Naive thymus-derived CD8-positive, alpha-beta T cell (primary cell): ENCODE data around the gene LRPAP1. TPM values are rescaled to one million over a fixed set of nuclear protein-coding genes. Genes with fewer than 3 reads are reported as not detected.

ENCODE experiments used
- ATAC-seq, 2 donors: fragments of 150-1000 bp; cut with Tn5 transposase in 1 of 2; sonication (Bioruptor Pico), chemical (Tn5 transposase) in 1 of 2; 1 replicate in 1 of 2; 2 replicates in 1 of 2; pipeline ENCODE4 v1.10.0; 2021; ENCODE audit warnings: mild to moderate bottlenecking in 2 of 2, moderate library complexity in 2 of 2
- POLR2A ChIA-PET: fragments of 350-600 bp; sonication (Branson Sonifier 250); formaldehyde crosslinking; loops from one replicate; lab custom pipeline; 2021; ENCODE audit warnings: antibody characterized with exemption; lab: Charles Lee
- DNase-seq, 10 donors: peaks; one replicate each; pipeline versions ENCODE4 v3.0.0 to v3.0.0-alpha.2; 2020 to 2022
- H3K27ac Mint-ChIP-seq, 10 donors: one replicate each; pipeline ENCODE4 v1.8.0; 2020 to 2022; ENCODE audit warnings: mild to moderate bottlenecking in 10 of 10, mixed read lengths in 10 of 10, moderate library complexity in 4 of 10, inconsistent platforms in 1 of 10
- H3K27me3 Mint-ChIP-seq, 5 donors: one replicate each; pipeline ENCODE4 v1.8.0; 2021 to 2022; ENCODE audit warnings: mixed read lengths in 5 of 5
- H3K36me3 Mint-ChIP-seq, 3 donors: one replicate each; pipeline ENCODE4 v1.8.0; 2020 to 2022; ENCODE audit warnings: mixed read lengths in 3 of 3, mild to moderate bottlenecking in 2 of 3, inconsistent platforms in 1 of 3
- H3K4me1 Mint-ChIP-seq, 4 donors: one replicate each; pipeline ENCODE4 v1.8.0; 2021 to 2022; ENCODE audit warnings: mixed read lengths in 4 of 4
- H3K4me3 Mint-ChIP-seq, 10 donors: one replicate each; pipeline ENCODE4 v1.8.0; 2020 to 2022; ENCODE audit warnings: mild to moderate bottlenecking in 10 of 10, mixed read lengths in 10 of 10, moderate library complexity in 6 of 10, inconsistent platforms in 1 of 10
- H3K9me3 Mint-ChIP-seq, 9 donors: one replicate each; pipeline ENCODE4 v1.8.0; 2020 to 2022; ENCODE audit warnings: mixed read lengths in 9 of 9, mild to moderate bottlenecking in 3 of 9, inconsistent platforms in 1 of 9, moderate library complexity in 1 of 9
- polyA plus RNA-seq, 3 donors: library from polyadenylated mRNA; unstranded; fragments of 300-500 nt; fragmentation: Illumina TruSeq; gene quantifications; one replicate each; pipeline ENCODE4 v1.2.3, GENCODE V29; 2021
- total RNA-seq, 8 experiments: library from RNA in 2 of 8; stranded (reverse) in 2 of 8; gene quantifications; one replicate each; pipeline ENCODE4 v1.2.3 and lab custom pipeline; 2021 to 2026

The LRPAP1 gene
- total and polyA plus RNA-seq, 5 experiments from 2014 or later = 82.0 to 126 (median 113) TPM

DNA sequence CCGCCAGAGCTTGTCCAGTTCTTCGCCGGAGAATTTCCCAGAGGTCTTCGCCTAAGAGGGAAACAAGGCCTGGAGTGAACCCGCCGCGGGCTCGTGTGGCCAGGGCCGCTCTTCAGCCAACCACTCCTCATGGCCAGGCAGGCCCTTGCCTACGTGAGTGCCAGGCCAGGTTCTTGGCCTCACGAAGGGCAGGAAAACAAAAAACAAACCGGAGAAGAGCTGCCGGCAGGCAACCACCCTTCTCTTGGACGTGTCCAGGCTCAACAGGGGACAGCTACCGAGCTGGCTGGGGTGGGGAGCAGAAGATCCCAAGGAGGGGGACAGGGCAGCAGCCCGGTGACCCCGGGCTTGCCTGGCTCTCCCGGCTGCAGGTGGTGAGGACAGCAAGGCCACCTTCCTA is 13.3 kb downstream of the LRPAP1 start:
- Mint-ChIP-seq H3K4me1 (peaks cover 0 to 4% (median 0%) of the 10 kb centered on the region in 4 donors), H3K36me3 (peaks cover 0 to 74% (median 8%) of the 10 kb centered on the region in 3 donors), H3K9me3 (no peaks in the 10 kb centered on the region), H3K4me3 (no peak overlapping the region), H3K27ac (peak overlapping the region in 1 of 10 donors; percentile 29), H3K27me3 (no peaks in the 10 kb centered on the region)
- POLR2A ChIA-PET = no interaction called here
- ATAC-seq (no peak), DNase-seq (no peak)

DNA sequence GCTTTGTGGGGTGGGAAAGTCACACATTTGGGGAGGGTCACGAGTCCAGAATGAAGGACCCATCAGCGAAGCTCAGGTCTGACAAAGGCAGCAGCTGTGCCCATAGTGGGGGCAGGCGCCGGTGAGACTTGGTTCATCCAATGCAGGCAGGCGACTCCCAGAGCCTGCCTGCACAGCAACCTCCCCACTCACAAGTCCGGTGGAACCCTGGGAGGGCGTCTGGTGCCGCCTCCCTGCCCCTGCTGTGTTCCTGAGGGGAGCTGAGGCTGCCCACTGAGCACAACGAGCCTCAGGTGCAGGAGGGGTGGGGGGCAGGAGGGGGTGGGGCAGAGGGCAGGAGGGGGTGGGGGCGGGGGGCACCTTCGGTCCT is 13.7 kb downstream of the LRPAP1 start:
- no peaks in the 10 kb centered on the region for H3K9me3 Mint-ChIP-seq
- POLR2A ChIA-PET = no interaction called here
- no peaks in the 10 kb centered on the region for H3K27me3 Mint-ChIP-seq
- ATAC-seq (no peak), DNase-seq (peak in 1 of 10 donors; percentile 1)
- H3K36me3 Mint-ChIP-seq = peaks cover 0 to 76% (median 11%) of the 10 kb centered on the region in 3 donors
- H3K4me3 Mint-ChIP-seq = no peak overlapping the region
- no peak overlapping the region for H3K27ac Mint-ChIP-seq
- peaks cover 0 to 4% (median 0%) of the 10 kb centered on the region in 4 donors for H3K4me1 Mint-ChIP-seq

GRCh38 chr4:3517731-3518510 is 14.3 kb downstream of the LRPAP1 start:
- H3K27me3 Mint-ChIP-seq = no peaks in the 10 kb centered on the region
- peaks cover 0 to 75% (median 14%) of the 10 kb centered on the region in 3 donors for H3K36me3 Mint-ChIP-seq
- H3K4me3 Mint-ChIP-seq = no peak overlapping the region
- POLR2A ChIA-PET = no interaction called here
- DNase-seq = peak in 1 of 10 donors; percentile 2
- no peak for ATAC-seq
- H3K4me1 Mint-ChIP-seq = peaks cover 0 to 5% (median 0%) of the 10 kb centered on the region in 4 donors
- H3K27ac Mint-ChIP-seq = peak overlapping the region in 1 of 10 donors; percentile 49
- H3K9me3 Mint-ChIP-seq = no peaks in the 10 kb centered on the region

DNA sequence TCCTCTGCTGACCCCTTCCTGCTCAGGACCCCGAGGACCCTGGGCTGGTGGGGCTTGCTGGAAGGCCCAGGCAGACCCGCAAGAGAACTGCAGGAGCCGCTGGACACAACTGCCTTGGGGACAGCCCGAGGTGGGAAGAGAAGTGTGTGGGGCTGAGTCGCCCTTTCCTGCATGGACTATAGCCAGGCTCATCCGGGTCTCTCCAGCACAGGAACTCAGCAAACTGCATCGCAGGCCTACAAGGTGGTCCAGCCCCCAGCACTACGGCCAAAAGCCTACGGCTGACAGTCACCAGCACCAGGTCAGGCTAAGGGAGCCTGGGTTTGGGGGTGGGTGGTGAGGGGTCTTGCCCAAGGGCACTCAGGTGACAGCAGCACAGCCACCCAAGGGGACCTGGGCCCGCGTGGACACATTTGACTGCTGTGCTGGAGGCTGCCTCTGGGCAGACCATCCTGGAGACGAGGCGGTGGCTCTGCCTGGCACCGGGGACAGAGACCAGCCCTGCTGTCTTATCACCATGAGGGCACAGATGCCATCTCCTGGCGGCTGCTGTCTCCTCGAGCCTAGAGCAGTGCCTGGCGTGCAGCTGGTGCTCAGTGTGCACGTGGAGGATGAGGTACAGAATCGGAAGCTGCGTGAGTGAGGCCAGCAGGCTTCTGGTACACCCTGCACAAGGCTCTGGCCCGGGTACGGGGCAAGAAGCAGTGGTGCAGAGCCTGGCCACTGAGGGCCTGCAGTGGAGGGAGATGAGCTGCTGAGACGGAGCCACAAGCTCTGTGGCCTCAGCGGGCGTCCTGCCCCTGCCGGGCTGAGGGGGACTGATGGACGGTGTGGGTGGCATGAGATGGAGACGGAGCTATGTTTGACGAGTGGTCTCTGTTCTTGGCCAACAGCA is 15.1 kb downstream of the LRPAP1 start:
- Mint-ChIP-seq H3K27ac (peak overlapping the region in 1 of 10 donors; percentile 40), H3K4me1 (peaks cover 0 to 5% (median 0%) of the 10 kb centered on the region in 4 donors), H3K27me3 (no peaks in the 10 kb centered on the region), H3K4me3 (no peak overlapping the region), H3K9me3 (no peaks in the 10 kb centered on the region), H3K36me3 (peaks cover 4 to 81% (median 23%) of the 10 kb centered on the region in 3 donors)
- ATAC-seq (peak in 1 of 2 donors; percentile 19), DNase-seq (peak in 1 of 10 donors; percentile 7)
- POLR2A ChIA-PET = no interaction called here

DNA sequence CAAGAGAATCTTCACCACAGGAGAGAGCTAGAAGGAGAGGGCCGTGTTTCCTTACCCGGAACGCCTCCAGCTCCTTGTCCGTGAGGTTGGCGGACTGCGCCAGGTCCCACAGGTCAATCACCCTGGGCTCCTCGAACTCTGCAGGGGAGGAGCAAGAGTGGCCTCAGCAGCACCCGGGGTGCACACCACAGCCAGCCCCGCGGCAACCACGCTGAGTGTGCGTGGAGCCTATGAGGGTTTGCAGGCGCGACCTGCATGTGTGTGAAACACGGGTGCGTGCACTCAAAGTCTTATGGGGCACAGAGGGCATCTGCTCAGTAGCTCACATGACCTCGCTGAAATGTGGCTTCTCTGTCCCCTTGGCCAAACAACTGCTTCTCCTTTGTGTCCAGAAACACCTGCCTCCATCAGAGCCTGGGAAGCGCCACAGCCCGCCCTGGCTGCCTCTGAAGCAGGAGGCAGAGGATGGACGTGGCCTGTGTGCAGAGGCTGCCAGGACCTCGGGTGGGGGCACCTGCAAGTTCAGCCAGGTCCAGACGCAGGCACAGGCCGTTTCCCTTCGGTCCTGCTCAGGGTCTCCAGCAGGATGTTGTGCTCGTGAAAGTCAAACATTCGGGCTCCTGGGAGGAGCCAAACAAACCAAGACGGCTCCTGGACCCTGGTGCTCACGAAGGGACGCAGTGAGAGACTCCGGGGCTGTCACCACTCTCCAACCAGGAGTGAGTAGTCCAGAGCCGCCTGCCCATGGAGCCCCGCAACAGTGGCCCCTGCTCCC is 16.0 kb downstream of the LRPAP1 start:
- no peaks in the 10 kb centered on the region for H3K9me3 Mint-ChIP-seq
- H3K36me3 Mint-ChIP-seq = peaks cover 4 to 80% (median 26%) of the 10 kb centered on the region in 3 donors
- peak in 2 of 10 donors; percentile 1 to 62 for DNase-seq
- no peak overlapping the region for H3K27ac Mint-ChIP-seq
- H3K4me3 Mint-ChIP-seq = no peak overlapping the region
- H3K4me1 Mint-ChIP-seq = peaks cover 0 to 5% (median 0%) of the 10 kb centered on the region in 4 donors
- POLR2A ChIA-PET = no interaction called here
- no peak for ATAC-seq
- no peaks in the 10 kb centered on the region for H3K27me3 Mint-ChIP-seq

DNA sequence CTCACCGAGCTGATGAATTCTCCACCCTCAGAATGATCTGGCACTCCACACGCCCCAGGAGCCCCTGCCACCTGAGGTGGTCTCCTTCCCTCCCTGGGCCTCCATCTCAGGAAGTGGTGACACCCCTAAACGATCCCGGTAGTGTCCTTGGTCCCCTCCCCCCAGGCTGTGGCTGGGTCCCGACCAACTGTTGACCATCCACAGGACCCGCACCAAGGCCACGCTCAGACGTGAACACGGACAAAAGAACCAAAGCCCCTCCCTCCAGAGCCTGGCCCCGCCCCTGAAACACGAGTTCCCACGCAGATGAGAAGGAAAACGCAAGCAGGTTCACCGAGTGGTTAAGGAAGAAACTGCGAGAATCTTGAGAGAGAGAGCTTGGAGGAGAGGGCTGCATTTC is 16.6 kb downstream of the LRPAP1 start:
- no peaks in the 10 kb centered on the region for H3K27me3 Mint-ChIP-seq
- H3K4me1 Mint-ChIP-seq = peaks cover 0 to 5% (median 0%) of the 10 kb centered on the region in 4 donors
- ATAC-seq = no peak
- H3K9me3 Mint-ChIP-seq = no peaks in the 10 kb centered on the region
- peaks cover 4 to 84% (median 29%) of the 10 kb centered on the region in 3 donors for H3K36me3 Mint-ChIP-seq
- H3K4me3 Mint-ChIP-seq = no peak overlapping the region
- DNase-seq = peak in 1 of 10 donors; percentile 5
- H3K27ac Mint-ChIP-seq = peak overlapping the region in 1 of 10 donors; percentile 57
- POLR2A ChIA-PET = no interaction called here

DNA sequence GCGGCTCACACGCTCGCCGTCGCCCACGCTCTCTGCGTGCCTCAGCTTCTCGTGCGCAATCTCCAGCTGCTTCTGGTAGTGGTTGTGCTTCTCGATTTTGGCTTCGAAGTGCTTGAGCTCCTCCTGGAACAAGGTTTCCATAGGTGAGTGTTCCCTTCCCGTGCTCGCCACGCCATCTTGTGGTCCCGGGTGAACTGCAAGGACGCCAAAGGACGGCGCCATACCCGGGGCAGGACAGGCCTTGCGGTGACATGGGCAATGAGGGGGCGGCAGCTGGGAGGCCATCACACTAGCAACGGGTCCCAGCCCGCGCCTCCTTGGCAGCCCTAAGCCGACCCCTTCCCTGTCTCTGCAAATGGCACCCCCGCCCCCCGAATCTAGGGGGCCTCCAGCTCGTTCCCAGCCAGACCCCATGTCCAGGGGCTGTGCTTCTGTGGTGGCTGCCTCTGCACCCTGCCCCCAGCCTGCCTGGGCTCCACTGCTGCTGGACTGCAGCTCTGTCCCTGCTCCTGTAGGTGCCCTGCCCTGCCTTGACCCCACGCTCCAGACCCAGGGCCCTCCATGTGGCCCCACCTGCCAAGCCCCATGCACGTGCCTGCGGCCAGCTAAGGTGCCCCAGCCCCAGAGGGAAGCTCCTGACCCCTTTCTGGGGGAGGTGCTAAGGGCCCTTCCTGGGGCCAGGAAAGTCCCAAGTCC is 17.3 kb downstream of the LRPAP1 start:
- no peaks in the 10 kb centered on the region for H3K9me3 Mint-ChIP-seq
- ATAC-seq (no peak), DNase-seq (peak in 2 of 10 donors; percentile 1 to 40)
- POLR2A ChIA-PET = no interaction called here
- H3K4me3 Mint-ChIP-seq = no peak overlapping the region
- H3K27ac Mint-ChIP-seq = peak overlapping the region in 1 of 10 donors; percentile 59
- H3K36me3 Mint-ChIP-seq = peaks cover 4 to 83% (median 33%) of the 10 kb centered on the region in 3 donors
- peaks cover 0 to 5% (median 0%) of the 10 kb centered on the region in 4 donors for H3K4me1 Mint-ChIP-seq
- H3K27me3 Mint-ChIP-seq = no peaks in the 10 kb centered on the region

GRCh38 chr4:3514221-3514780 is 17.9 kb downstream of the LRPAP1 start:
- peaks cover 0 to 5% (median 0%) of the 10 kb centered on the region in 4 donors for H3K4me1 Mint-ChIP-seq
- DNase-seq (peak in 1 of 10 donors; percentile 56), ATAC-seq (no peak)
- H3K9me3 Mint-ChIP-seq = no peaks in the 10 kb centered on the region
- H3K4me3 Mint-ChIP-seq = no peak overlapping the region
- no peaks in the 10 kb centered on the region for H3K27me3 Mint-ChIP-seq
- H3K36me3 Mint-ChIP-seq = peaks cover 4 to 79% (median 35%) of the 10 kb centered on the region in 3 donors
- H3K27ac Mint-ChIP-seq = peak overlapping the region in 2 of 10 donors; percentile 35 to 62
- POLR2A ChIA-PET = no interaction called here

GRCh38 chr4:3513807-3514206 is 18.4 kb downstream of the LRPAP1 start:
- ATAC-seq = peak in 1 of 2 donors; percentile 6
- Mint-ChIP-seq H3K27me3 (no peaks in the 10 kb centered on the region), H3K9me3 (no peaks in the 10 kb centered on the region), H3K27ac (peak overlapping the region in 1 of 10 donors; percentile 35), H3K4me1 (peaks cover 0 to 5% (median under 1%) of the 10 kb centered on the region in 4 donors), H3K36me3 (peaks cover 4 to 75% (median 35%) of the 10 kb centered on the region in 3 donors), H3K4me3 (peak overlapping the region in 1 of 10 donors; percentile 12)
- DNase-seq = peak in 2 of 10 donors; percentile 3 to 52
- POLR2A ChIA-PET = no interaction called here

DNA sequence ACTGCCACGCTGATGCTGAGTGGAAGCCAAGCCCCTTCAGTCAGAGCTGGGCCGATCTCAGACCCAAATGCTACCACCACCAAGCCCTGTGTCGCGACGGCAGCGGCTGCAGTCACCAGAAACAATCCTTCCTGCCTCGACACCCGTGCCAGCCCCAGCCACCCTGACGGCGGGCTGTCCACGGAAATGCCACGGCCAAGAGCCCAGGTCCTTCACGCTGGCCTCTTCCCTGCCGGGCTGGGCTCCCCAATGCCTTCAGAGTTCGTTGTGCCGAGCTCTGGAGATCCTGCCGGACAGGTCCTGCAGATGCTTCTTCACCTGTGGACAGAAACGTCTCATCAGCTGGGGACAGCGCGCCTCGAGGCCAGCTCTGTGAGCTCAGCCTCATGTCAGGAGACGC is 19.5 kb downstream of the LRPAP1 start:
- Mint-ChIP-seq H3K9me3 (no peaks in the 10 kb centered on the region), H3K36me3 (peaks cover 4 to 77% (median 34%) of the 10 kb centered on the region in 3 donors), H3K4me1 (peaks cover 0 to 5% (median under 1%) of the 10 kb centered on the region in 4 donors), H3K27me3 (no peaks in the 10 kb centered on the region), H3K4me3 (no peak overlapping the region), H3K27ac (peak overlapping the region in 3 of 10 donors; percentile 28 to 68 (median 34))
- ATAC-seq (no peak), DNase-seq (no peak)
- POLR2A ChIA-PET = no interaction called here

DNA sequence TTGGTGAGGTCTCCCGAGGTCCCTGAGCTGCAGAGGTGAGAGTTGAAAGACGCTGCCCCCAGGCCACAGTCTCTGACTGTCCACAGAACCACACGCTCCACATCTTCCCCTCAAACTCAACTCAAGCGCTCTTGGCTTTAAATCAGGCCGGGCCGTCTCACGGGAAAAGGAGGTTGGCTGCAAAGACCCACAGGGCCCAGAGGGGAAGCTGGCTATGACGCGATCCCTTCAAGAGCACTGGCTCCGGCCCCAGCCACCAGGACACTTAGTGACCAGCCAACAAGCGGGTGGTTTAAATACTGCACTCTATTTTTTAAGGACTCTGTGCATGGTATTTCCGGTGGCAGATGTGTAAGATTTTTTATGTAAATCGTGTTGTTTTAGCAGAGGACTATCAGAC is 19.9 kb downstream of the LRPAP1 start:
- ATAC-seq (no peak), DNase-seq (peak in 1 of 10 donors; percentile 53)
- H3K36me3 Mint-ChIP-seq = peaks cover 4 to 77% (median 38%) of the 10 kb centered on the region in 3 donors
- no peaks in the 10 kb centered on the region for H3K9me3 Mint-ChIP-seq
- H3K27ac Mint-ChIP-seq = no peak overlapping the region
- H3K4me3 Mint-ChIP-seq = no peak overlapping the region
- H3K27me3 Mint-ChIP-seq = no peaks in the 10 kb centered on the region
- POLR2A ChIA-PET = no interaction called here
- peaks cover 0 to 5% (median 2%) of the 10 kb centered on the region in 4 donors for H3K4me1 Mint-ChIP-seq
